ENCODE results near the gene CA12. TPM values are rescaled to one million over a fixed set of nuclear protein-coding genes. Genes with fewer than 3 reads are reported as not detected.

The CA12 gene
- 98.9 and 366 TPM in 2 replicates for total RNA-seq

GRCh38 chr15:63381301-63382204, at the start of gene CA12:
Gene CA12, minus strand, starts transcription at chr15:63381846. Its CDS starts 126 bp downstream, at chr15:63381720.

GRCh38 chr15:63277038-63277892, 104.4 kb downstream of the CA12 start, which contains the start of gene APH1B:
Gene APH1B, plus strand, starts transcription at chr15:63277605. Its CDS starts 19 bp downstream, at chr15:63277624.

Other genes starting within 250 kb of the CA12 start
- gene RPS27L, start 224.4 kb downstream of the CA12 start, total RNA-seq: 170 and 309 TPM in 2 replicates
- gene RAB8B, start 192.2 kb downstream of the CA12 start, total RNA-seq: 40.4 and 57.7 TPM in 2 replicates
- 11.0 and 16.0 TPM in 2 replicates for gene APH1B, start 104.2 kb downstream of the CA12 start, total RNA-seq
- gene USP3, start 122.7 kb upstream of the CA12 start, total RNA-seq: 33.6 and 43.8 TPM in 2 replicates
- gene FBXL22, start 215.5 kb upstream of the CA12 start, total RNA-seq: 0.59 and 0.69 TPM in 2 replicates